Upper lobe of left lung (tissue), 6 donors: ENCODE results near the gene KCNT1. TPM values are rescaled to one million over a fixed set of nuclear protein-coding genes. Genes with fewer than 3 reads are reported as not detected.
A peak's percentile ranks its signal among the peaks of the same experiment; 100 is the strongest.

Experiments used
- ATAC-seq, 2 donors: fragments of 200-7000 bp; cut with Tn5 transposase; one replicate each; pipeline ENCODE4 v1.9.1; 2022; ENCODE audit warnings: mild to moderate bottlenecking in 2 of 2, moderate library complexity in 2 of 2; ENCODE audit not compliant: low FRiP score in 2 of 2
- DNase-seq, 2 donors: peaks; one replicate each; pipeline ENCODE4 v3.0.0-alpha.2; 2019 to 2020
- H3K27ac ChIP-seq, 4 donors: fragments of 200-600 bp; sonication (generic); one replicate each; pipeline ENCODE4 v1.5.1; 2016 to 2019
- H3K27me3 ChIP-seq, 4 donors: fragments of 200-600 bp; sonication (generic); one replicate each; pipeline ENCODE4 v1.5.1; 2017 to 2019
- H3K36me3 ChIP-seq, 4 donors: fragments of 200-600 bp; sonication (generic); one replicate each; pipeline ENCODE4 v1.5.1; 2016 to 2019
- H3K4me1 ChIP-seq, 4 donors: fragments of 200-600 bp; sonication (generic); one replicate each; pipeline ENCODE4 v1.5.1; 2018 to 2019
- H3K4me3 ChIP-seq, 4 donors: fragments of 200-600 bp; sonication (generic); one replicate each; pipeline ENCODE4 v1.5.1; 2017 to 2019; ENCODE audit warnings: mild to moderate bottlenecking in 2 of 4, moderate library complexity in 1 of 4
- H3K9me3 ChIP-seq, 4 donors: fragments of 200-600 bp; sonication (generic); one replicate each; pipeline ENCODE4 v1.5.1; 2018 to 2019
- EP300 ChIP-seq, 4 donors: sonication (generic); formaldehyde crosslinking; IDR thresholded peaks; one replicate each; pipeline ENCODE4 v1.5.1; 2017; ENCODE audit warnings: antibody characterized with exemption in 4 of 4, control low read depth in 2 of 4
- POLR2A ChIP-seq, 4 donors: fragments of 450-650 bp; IDR thresholded peaks; one replicate each; pipeline ENCODE4 v1.5.1; 2016 to 2017; ENCODE audit warnings: antibody characterized with exemption in 4 of 4, mild to moderate bottlenecking in 2 of 4
- POLR2AphosphoS5 ChIP-seq, 2 donors: sonication (generic); formaldehyde crosslinking; IDR thresholded peaks; one replicate each; pipeline ENCODE4 v1.5.1; 2017; ENCODE audit warnings: antibody characterized with exemption in 2 of 2
- WGBS, 2 donors: methylation state at CpG; one replicate each; pipeline ENCODE4 v1.1.5; 2017 to 2018; 5-methylcytosine and 5-hydroxymethylcytosine counted together
- total RNA-seq, 6 donors: library from RNA; depleted of rRNA in 4 of 6; stranded (reverse); fragments of >200 nt in 4 of 6; gene quantifications; one replicate each; pipeline versions ENCODE4 v1.1.0 to v1.2.1, GENCODE V29; 2016 to 2021
- TF ChIP-seq, protein P1 (sequence below), 6 experiments: fragments of 450-650 bp in 4 of 6; fragments of 200-600 bp in 2 of 6; sonication (generic) in 2 of 6; IDR thresholded peaks; one replicate each; pipeline ENCODE4 v1.5.1; 2016 to 2019; ENCODE audit warnings: antibody characterized with exemption in 6 of 6
- donor health status: DM: no; HTN: no; CAD: no; lungs with moderate emphysema.
- donor health status: DM: no; HTN: yes; CAD: no; lungs with severe emphysema.

The KCNT1 gene
- total RNA-seq, 6 donors from 2014 or later = 0.11 to 1.0 (median 0.31) TPM; not detected in 2

DNA sequence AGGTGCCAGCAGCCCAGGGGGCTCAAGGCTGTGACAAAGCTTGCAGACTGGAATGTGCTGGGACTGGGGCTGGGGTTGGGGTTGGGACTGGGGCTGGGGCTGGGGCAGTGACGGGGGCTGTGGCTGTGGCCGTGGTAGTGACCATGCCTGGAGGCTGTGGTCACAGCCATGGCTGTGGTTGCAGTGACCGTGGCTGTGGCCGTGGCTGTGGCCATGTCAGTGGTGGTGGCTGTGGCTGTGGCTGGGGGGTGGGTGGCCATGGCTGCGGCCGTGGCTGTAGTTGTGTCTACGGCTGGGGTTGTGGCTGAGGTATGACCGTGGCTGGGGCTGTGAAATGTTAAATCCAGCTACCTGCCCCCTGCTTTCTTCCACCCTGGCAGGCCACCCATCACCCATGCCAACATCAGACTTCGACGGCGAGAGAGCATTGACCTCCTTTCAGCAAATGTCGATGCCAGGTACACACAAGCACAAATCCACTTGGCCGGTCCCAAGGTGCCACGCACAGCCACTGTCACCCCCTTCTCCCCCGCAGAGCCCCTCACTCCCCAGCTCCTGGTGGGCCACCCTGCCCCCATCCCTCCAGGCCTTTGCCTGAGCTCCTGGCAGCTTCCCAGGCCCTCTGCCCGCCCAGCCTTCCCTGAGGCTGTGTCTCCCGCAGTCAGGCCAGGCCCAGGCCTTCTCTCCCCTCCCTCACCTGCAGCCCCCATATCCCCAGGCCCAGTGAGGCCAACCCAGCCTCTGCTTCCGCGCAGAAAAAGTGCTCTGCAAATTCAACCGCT, 23.6 kb upstream of the KCNT1 start:
- TF ChIP-seq POLR2AphosphoS5 (IDR thresholded peaks at IDR 0.05) = no peak
- TF ChIP-seq, protein P1, sequence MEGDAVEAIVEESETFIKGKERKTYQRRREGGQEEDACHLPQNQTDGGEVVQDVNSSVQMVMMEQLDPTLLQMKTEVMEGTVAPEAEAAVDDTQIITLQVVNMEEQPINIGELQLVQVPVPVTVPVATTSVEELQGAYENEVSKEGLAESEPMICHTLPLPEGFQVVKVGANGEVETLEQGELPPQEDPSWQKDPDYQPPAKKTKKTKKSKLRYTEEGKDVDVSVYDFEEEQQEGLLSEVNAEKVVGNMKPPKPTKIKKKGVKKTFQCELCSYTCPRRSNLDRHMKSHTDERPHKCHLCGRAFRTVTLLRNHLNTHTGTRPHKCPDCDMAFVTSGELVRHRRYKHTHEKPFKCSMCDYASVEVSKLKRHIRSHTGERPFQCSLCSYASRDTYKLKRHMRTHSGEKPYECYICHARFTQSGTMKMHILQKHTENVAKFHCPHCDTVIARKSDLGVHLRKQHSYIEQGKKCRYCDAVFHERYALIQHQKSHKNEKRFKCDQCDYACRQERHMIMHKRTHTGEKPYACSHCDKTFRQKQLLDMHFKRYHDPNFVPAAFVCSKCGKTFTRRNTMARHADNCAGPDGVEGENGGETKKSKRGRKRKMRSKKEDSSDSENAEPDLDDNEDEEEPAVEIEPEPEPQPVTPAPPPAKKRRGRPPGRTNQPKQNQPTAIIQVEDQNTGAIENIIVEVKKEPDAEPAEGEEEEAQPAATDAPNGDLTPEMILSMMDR (IDR thresholded peaks at IDR 0.05) = no peak
- TF ChIP-seq POLR2A (IDR thresholded peaks at IDR 0.05) = no peak
- TF ChIP-seq EP300 (IDR thresholded peaks at IDR 0.05) = no peak
- H3K4me1 ChIP-seq = no peaks in the 10 kb centered on the region
- H3K27me3 ChIP-seq = no peaks in the 10 kb centered on the region
- DNase-seq (peak in 1 of 2 donors; percentile 64), ATAC-seq (no peak)
- no peak overlapping the region for H3K4me3 ChIP-seq
- no peaks in the 10 kb centered on the region for H3K36me3 ChIP-seq
- 87 to 89% methylated on average over 15 to 19 of the region's 20 CpGs for WGBS, 2 donors
- no peak overlapping the region for H3K27ac ChIP-seq
- no peaks in the 10 kb centered on the region for H3K9me3 ChIP-seq

DNA sequence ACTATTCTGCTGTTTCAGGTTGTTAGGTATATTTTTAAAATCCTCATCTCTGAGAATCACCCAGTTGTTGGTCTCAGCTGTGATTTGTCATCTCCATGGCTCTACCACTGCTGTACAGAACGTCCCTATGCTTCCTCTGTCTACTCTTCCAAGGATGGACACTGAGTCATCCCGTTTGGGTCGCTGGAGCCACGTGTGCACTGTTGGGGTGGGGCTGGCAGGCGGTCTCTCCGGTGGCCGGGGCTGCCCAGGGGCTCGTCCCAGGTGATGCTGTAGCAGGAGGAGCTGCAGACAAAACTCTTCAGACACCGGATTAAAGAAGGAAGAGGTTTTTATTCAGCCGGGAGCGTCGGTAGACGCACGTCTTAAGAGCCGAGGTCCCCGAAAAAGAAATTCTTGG, 21.9 kb upstream of the KCNT1 start:
- no peaks in the 10 kb centered on the region for H3K4me1 ChIP-seq
- WGBS, 2 donors = 51 to 60% methylated on average over 15 of the region's 16 CpGs
- no peak for TF ChIP-seq EP300 (IDR thresholded peaks at IDR 0.05)
- TF ChIP-seq, protein P1 (IDR thresholded peaks at IDR 0.05) = no peak
- no peak for TF ChIP-seq POLR2A (IDR thresholded peaks at IDR 0.05)
- no peak for TF ChIP-seq POLR2AphosphoS5 (IDR thresholded peaks at IDR 0.05)
- DNase-seq (peak in 1 of 2 donors; percentile 58), ATAC-seq (no peak)
- H3K9me3 ChIP-seq = no peaks in the 10 kb centered on the region
- no peaks in the 10 kb centered on the region for H3K36me3 ChIP-seq
- H3K27ac ChIP-seq = no peak overlapping the region
- H3K27me3 ChIP-seq = no peaks in the 10 kb centered on the region
- no peak overlapping the region for H3K4me3 ChIP-seq

DNA sequence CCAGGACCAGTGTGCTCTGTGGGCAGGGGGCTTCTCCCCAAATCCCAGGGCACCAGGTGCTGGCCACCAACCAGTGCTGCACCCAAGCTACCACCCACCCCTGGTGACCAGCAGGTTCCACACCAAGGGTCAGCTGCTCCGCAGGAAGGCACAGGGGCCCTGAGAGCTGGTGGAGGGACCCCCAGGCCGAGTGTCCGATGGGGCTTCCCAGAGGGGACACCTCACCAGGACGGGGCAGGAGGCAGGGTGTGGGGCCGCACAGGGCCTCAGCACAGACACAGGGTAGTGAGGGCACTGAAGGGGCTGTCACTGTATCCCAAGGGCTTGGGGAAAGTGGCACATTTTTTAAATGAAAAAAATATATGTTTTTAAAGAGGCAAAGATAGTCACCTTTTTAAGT, 20.8 kb upstream of the KCNT1 start:
- Histone ChIP-seq H3K4me3 (no peak overlapping the region), H3K9me3 (no peaks in the 10 kb centered on the region), H3K4me1 (no peaks in the 10 kb centered on the region), H3K27me3 (no peaks in the 10 kb centered on the region), H3K27ac (no peak overlapping the region), H3K36me3 (no peaks in the 10 kb centered on the region)
- TF ChIP-seq, protein P1 (IDR thresholded peaks at IDR 0.05) = no peak
- TF ChIP-seq EP300 (IDR thresholded peaks at IDR 0.05) (no peak), POLR2A (IDR thresholded peaks at IDR 0.05) (no peak), POLR2AphosphoS5 (IDR thresholded peaks at IDR 0.05) (no peak)
- WGBS, 2 donors = 81 to 89% methylated on average over 5 of the region's 5 CpGs
- DNase-seq (peak in 1 of 2 donors; percentile 55), ATAC-seq (no peak)

DNA sequence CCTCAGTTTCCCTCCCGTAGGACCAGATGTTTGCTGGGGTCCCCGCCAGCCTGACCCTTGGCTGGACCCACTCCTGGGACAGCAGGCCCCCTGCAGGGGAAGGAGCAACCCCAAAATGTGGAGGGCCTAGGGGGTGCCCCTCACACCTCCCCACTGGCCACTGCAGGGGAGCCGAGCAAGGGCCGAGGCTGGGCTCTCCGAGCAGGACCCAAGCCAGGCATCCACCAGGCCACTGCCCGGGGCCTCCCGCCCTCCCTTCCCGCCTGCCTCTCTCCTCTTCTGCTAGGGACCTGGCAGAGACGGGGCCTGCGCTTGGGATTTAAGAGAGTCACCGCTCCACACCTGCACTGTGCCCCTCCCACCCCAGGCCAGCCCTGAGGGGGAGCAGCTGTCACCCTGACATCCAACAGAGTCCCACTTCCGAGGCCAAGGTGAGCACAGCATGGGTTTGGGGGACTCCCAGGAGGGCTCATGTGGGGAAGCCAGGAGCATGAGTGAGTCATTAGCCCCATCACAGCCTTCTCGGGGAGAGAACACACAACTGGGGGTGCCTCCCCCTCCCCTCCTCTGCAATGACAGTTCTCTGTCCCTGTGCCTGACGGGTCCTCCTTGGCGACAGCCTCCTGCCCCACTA, 18.5 kb upstream of the KCNT1 start:
- TF ChIP-seq, protein P1 (IDR thresholded peaks at IDR 0.05) = no peak
- TF ChIP-seq POLR2AphosphoS5 (IDR thresholded peaks at IDR 0.05) = no peak
- TF ChIP-seq POLR2A (IDR thresholded peaks at IDR 0.05) = no peak
- ATAC-seq (no peak), DNase-seq (peak in 1 of 2 donors; percentile 45)
- no peaks in the 10 kb centered on the region for H3K4me1 ChIP-seq
- no peak overlapping the region for H3K4me3 ChIP-seq
- WGBS, 2 donors = 40 to 77% methylated on average over 1 to 15 of the region's 15 CpGs
- H3K27me3 ChIP-seq = no peaks in the 10 kb centered on the region
- H3K36me3 ChIP-seq = no peaks in the 10 kb centered on the region
- H3K27ac ChIP-seq = no peak overlapping the region
- H3K9me3 ChIP-seq = no peaks in the 10 kb centered on the region
